HG03280 (cell line): ENCODE results near the gene DIPK1C.

Source experiments
- ATAC-seq: cut with Tn5 transposase; IDR thresholded peaks from one replicate; pipeline ENCODE4 v1.9.1; 2021; ENCODE audit warnings: mild to moderate bottlenecking, moderate library complexity; ENCODE audit not compliant: unreplicated experiment

The DIPK1C gene

GRCh38 chr18:74486119-74486849, 29.2 kb upstream of the DIPK1C start:
- ATAC-seq, result no peak

GRCh38 chr18:74482697-74483096, 25.6 kb upstream of the DIPK1C start:
- ATAC-seq, result no peak

- ATAC-seq, result no peak
Measured at GRCh38 chr18:74480149-74480651, 23.1 kb upstream of the DIPK1C start.

GRCh38 chr18:74479486-74480148, 22.5 kb upstream of the DIPK1C start:
- ATAC-seq, result no peak

- ATAC-seq, result no peak
Measured at GRCh38 chr18:74478880-74479279, 21.8 kb upstream of the DIPK1C start.

- ATAC-seq, result no peak
Measured at GRCh38 chr18:74478316-74478715, 21.2 kb upstream of the DIPK1C start.

GRCh38 chr18:74477771-74478170, 20.7 kb upstream of the DIPK1C start:
- ATAC-seq, result no peak

GRCh38 chr18:74476140-74476539, 19.0 kb upstream of the DIPK1C start:
- ATAC-seq, result no peak

GRCh38 chr18:74473976-74474640, 17.0 kb upstream of the DIPK1C start:
- ATAC-seq, result no peak

GRCh38 chr18:74472312-74472711, 15.2 kb upstream of the DIPK1C start:
- no peak for ATAC-seq

GRCh38 chr18:74468547-74469061, 11.5 kb upstream of the DIPK1C start:
- no peak for ATAC-seq

GRCh38 chr18:74465775-74466174, 8.7 kb upstream of the DIPK1C start:
- no peak for ATAC-seq

- ATAC-seq, result no peak
Measured at GRCh38 chr18:74463983-74464382, 6.9 kb upstream of the DIPK1C start.

- ATAC-seq, result no peak
Measured at GRCh38 chr18:74463254-74463653, 6.1 kb upstream of the DIPK1C start.

GRCh38 chr18:74460825-74461224, 3.7 kb upstream of the DIPK1C start:
- ATAC-seq, result no peak

- no peak for ATAC-seq
Measured at GRCh38 chr18:74459889-74460288, 2.8 kb upstream of the DIPK1C start.

GRCh38 chr18:74457725-74458421, 765 bp upstream of the DIPK1C start:
- ATAC-seq, result no peak

GRCh38 chr18:74456349-74457042, 612 bp downstream of the DIPK1C start:
- ATAC-seq, result no peak

GRCh38 chr18:74456017-74456348, 1.1 kb downstream of the DIPK1C start:
- no peak for ATAC-seq

- no peak for ATAC-seq
Measured at GRCh38 chr18:74455386-74455785, 1.7 kb downstream of the DIPK1C start.
